ENCODE data around the gene SEPHS1.
"Not testable (repeated sequence)": the region's sequence is repeated elsewhere in the genome, so short reads cannot be mapped to it uniquely, and the experiment has no call there.

The SEPHS1 gene

DNA sequence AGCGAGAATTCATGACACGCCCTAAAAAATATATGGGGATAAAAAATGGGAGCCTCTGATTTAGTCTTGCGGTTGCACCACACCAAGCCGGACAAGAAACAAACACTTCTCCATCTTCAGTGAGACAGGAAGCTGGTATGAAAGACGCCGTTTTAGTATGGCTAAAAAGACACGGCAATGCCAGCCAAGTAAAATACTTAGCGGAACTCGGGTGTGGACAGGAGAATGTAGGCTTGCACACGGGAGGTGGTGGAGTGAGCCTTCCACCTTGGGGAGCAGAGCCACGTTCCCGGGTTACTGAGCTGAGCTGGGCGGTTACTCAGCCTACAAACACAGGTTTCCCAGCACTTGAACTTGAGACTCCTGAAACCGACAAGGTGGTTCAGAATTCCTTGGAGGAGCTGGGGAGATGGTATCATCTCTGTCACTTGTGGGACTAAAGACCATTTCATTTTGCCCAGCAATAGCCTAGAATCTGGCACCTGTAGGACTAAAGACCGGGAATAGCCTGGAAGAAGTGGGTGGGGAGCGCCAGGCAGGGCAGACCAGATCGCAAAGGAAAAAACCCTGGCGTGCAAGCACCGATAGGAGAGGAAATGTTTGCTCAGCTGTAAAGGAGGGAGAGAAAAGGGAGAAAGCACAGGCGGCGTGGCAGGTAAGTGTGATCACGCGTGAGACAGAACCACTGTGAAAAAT lies 34.8 kb upstream of the SEPHS1 start:
- peak; percentile 5 for DNase-seq
- H3K27me3 Mint-ChIP-seq (ENCODE audit: low read depth, poor library complexity): peaks cover 85% of the 10 kb centered on the region
- H3K4me3 Mint-ChIP-seq: peak overlapping the region; percentile 78
- H3K27ac Mint-ChIP-seq: no peak overlapping the region
- no peaks in the 10 kb centered on the region for H3K36me3 Mint-ChIP-seq (ENCODE audit: low read depth)
- H3K9me3 Mint-ChIP-seq: no peaks in the 10 kb centered on the region
- TF ChIP-seq CTCF (IDR thresholded peaks at IDR 0.05): no peak
- peaks cover 12% of the 10 kb centered on the region for H3K4me1 Mint-ChIP-seq

DNA sequence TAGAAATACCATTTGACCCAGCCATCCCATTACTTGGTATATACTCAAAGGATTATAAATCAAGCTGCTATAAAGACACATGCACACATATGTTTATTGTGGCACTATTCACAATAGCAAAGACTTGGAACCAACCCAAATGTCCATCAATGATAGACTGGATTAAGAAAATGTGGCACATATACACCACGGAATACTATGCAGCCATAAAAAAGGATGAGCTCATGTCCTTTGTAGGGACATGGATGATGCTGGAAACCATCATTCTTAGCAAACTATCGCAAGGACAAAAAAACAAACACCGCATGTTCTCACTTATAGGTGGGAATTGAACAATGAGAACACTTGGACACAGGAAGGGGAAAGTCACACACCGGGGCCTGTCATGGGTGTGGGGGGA lies 31.0 kb upstream of the SEPHS1 start:
- not testable (repeated sequence) for DNase-seq; H3K4me3 Mint-ChIP-seq; H3K27ac Mint-ChIP-seq; H3K36me3 Mint-ChIP-seq (ENCODE audit: low read depth); H3K9me3 Mint-ChIP-seq
- Mint-ChIP-seq H3K27me3 (ENCODE audit: low read depth, poor library complexity) (peaks cover 62% of the 10 kb centered on the region), H3K4me1 (peaks cover 12% of the 10 kb centered on the region)

DNA sequence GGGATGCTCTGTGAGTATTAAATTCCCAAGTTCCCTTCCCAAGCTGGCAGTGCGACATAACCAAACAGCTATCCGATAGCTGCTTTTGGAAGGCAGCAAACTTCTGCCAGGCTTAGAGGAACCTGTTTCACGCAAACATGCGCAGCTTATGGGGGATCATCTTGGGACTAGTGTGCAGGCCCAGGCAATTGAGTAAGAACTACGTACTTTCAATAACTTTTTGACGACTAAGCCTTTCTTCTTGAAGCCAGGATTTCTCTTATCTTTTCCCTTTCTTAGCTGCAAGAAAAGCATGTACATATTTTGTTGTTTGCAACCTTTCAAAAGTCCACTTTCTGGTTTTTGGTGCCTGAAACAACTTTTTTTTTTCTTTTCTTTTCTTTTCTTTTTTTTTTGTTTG lies 28.7 kb upstream of the SEPHS1 start:
- peaks cover 39% of the 10 kb centered on the region for H3K27me3 Mint-ChIP-seq (ENCODE audit: low read depth, poor library complexity)
- no peaks in the 10 kb centered on the region for H3K4me1 Mint-ChIP-seq
- no peaks in the 10 kb centered on the region for H3K9me3 Mint-ChIP-seq
- no peaks in the 10 kb centered on the region for H3K36me3 Mint-ChIP-seq (ENCODE audit: low read depth)
- no peak for TF ChIP-seq CTCF (IDR thresholded peaks at IDR 0.05)
- H3K4me3 Mint-ChIP-seq: no peak overlapping the region
- DNase-seq: no peak
- no peak overlapping the region for H3K27ac Mint-ChIP-seq

- Mint-ChIP-seq H3K36me3 (ENCODE audit: low read depth) (no peaks in the 10 kb centered on the region), H3K9me3 (no peaks in the 10 kb centered on the region), H3K4me1 (no peaks in the 10 kb centered on the region), H3K27ac (no peak overlapping the region), H3K27me3 (ENCODE audit: low read depth, poor library complexity) (peaks cover 35% of the 10 kb centered on the region), H3K4me3 (no peak overlapping the region)
- TF ChIP-seq CTCF (IDR thresholded peaks at IDR 0.05): no peak
- DNase-seq: no peak
Measured at GRCh38 chr10:13376297-13376696, 28.2 kb upstream of the SEPHS1 start.

DNA sequence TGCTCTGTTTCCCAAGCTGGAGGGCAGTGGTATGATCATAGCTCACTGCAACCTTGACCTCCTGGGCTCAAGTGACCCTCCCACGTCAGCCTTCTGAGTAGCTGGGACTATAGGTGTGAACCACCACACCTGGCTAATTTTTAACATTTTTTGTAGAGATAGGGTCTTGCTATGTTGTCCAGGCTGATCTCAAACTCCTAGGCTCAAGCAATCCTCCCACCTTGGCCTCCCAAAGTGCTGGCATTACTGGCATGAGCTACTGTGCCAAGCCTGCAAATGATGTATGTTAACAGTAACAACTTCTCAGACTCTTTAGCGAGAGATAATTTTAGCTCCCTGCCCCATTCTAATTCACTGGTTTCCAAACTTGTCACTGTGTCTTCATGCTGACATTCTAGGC lies 27.7 kb upstream of the SEPHS1 start:
- Mint-ChIP-seq H3K36me3 (ENCODE audit: low read depth) (no peaks in the 10 kb centered on the region), H3K27ac (no peak overlapping the region), H3K4me3 (no peak overlapping the region), H3K4me1 (no peaks in the 10 kb centered on the region), H3K27me3 (ENCODE audit: low read depth, poor library complexity) (peaks cover 30% of the 10 kb centered on the region), H3K9me3 (no peaks in the 10 kb centered on the region)
- no peak for TF ChIP-seq CTCF (IDR thresholded peaks at IDR 0.05)
- DNase-seq: no peak

GRCh38 chr10:13373644-13374043 lies 25.6 kb upstream of the SEPHS1 start:
- Mint-ChIP-seq H3K27ac (no peak overlapping the region), H3K4me1 (no peaks in the 10 kb centered on the region), H3K36me3 (ENCODE audit: low read depth) (no peaks in the 10 kb centered on the region), H3K4me3 (no peak overlapping the region), H3K9me3 (no peaks in the 10 kb centered on the region), H3K27me3 (ENCODE audit: low read depth, poor library complexity) (peaks cover 24% of the 10 kb centered on the region)
- no peak for DNase-seq
- TF ChIP-seq CTCF (IDR thresholded peaks at IDR 0.05): no peak

All from nephron progenitor cell (in vitro differentiated cells).